PC-3 (cell line): ENCODE results near the gene KANK4. TPM values are rescaled to one million over a fixed set of nuclear protein-coding genes. Genes with fewer than 3 reads are reported as not detected.

ENCODE experiments used
- ATAC-seq: fragments of 200-7000 bp; cut with Tn5 transposase; 2 replicates; pipeline ENCODE4 v1.9.1; 2020; ENCODE audit warnings: mild to moderate bottlenecking, moderate library complexity
- BruUV-seq: library from RNA; stranded (reverse); fragments of 400-500 nt; replicated peaks from 2 replicates; lab custom pipeline; 2021; lab: Mats Ljungman, UMichigan
- CTCF ChIA-PET: fragments of 300-600 bp; sonication (Branson Sonifier 250); formaldehyde crosslinking; loops from one replicate; lab custom pipeline; 2022; ENCODE audit warnings: antibody characterized with exemption; lab: Charles Lee
- POLR2A ChIA-PET: fragments of 300-600 bp; sonication (Branson Sonifier 250); formaldehyde crosslinking; loops from one replicate; lab custom pipeline; 2022; ENCODE audit warnings: antibody characterized with exemption; ENCODE audit not compliant: unreplicated experiment; lab: Charles Lee
- DNase-seq: peaks from one replicate; pipeline ENCODE4 v3.0.0-alpha.2; 2015
- H2AFZ ChIP-seq: fragments of 300-600 bp; sonication (generic); 2 replicates; pipeline ENCODE4 v1.6.0; 2016; ENCODE audit warnings: antibody characterized with exemption, low read length
- H3F3A ChIP-seq: fragments of 300-600 bp; sonication (generic); one replicate; pipeline ENCODE4 v1.6.0; 2017; ENCODE audit warnings: antibody characterized with exemption, low read length, control low read depth, mild to moderate bottlenecking; ENCODE audit not compliant: unreplicated experiment
- H3K27ac ChIP-seq: fragments of 300-600 bp; sonication (generic); 2 replicates; pipeline ENCODE4 v1.5.1; 2016; ENCODE audit warnings: mild to moderate bottlenecking, low read length
- H3K27me3 ChIP-seq: fragments of 300-600 bp; sonication (generic); 2 replicates; pipeline ENCODE4 v1.6.1; 2016; ENCODE audit warnings: low read length, mixed read lengths
- H3K36me3 ChIP-seq: fragments of 300-600 bp; sonication (generic); 2 replicates; pipeline ENCODE4 v1.6.1; 2016; ENCODE audit warnings: low read depth, mixed run types, low read length, mixed read lengths
- H3K4me1 ChIP-seq: fragments of 300-600 bp; sonication (generic); 2 replicates; pipeline ENCODE4 v1.5.1; 2016; ENCODE audit warnings: low read length; ENCODE audit not compliant: insufficient read depth
- H3K4me2 ChIP-seq: fragments of 300-600 bp; sonication (generic); 2 replicates; pipeline ENCODE4 v1.6.0; 2016; ENCODE audit warnings: low read length
- H3K4me3 ChIP-seq: fragments of 300-600 bp; sonication (generic); 2 replicates; pipeline ENCODE4 v1.5.1; 2016; ENCODE audit warnings: mild to moderate bottlenecking, low read length, mixed read lengths
- H3K79me2 ChIP-seq: fragments of 300-600 bp; sonication (generic); 2 replicates; pipeline ENCODE4 v1.6.1; 2017; ENCODE audit warnings: low read length, mixed read lengths
- H3K9ac ChIP-seq: fragments of 300-600 bp; sonication (generic); 2 replicates; pipeline ENCODE4 v1.6.0; 2016; ENCODE audit warnings: mild to moderate bottlenecking, low read length
- H3K9me2 ChIP-seq: fragments of 300-600 bp; sonication (generic); replicated peaks from 2 replicates; pipeline ENCODE4 v1.6.1; 2016; ENCODE audit warnings: mixed run types, low read length, mixed read lengths
- H3K9me3 ChIP-seq: fragments of 300-600 bp; sonication (generic); 2 replicates; pipeline ENCODE4 v1.6.1; 2016; ENCODE audit warnings: low read length, mixed read lengths
- H4K20me1 ChIP-seq: fragments of 300-600 bp; sonication (generic); 2 replicates; pipeline ENCODE4 v1.6.1; 2016; ENCODE audit warnings: low read length, mixed read lengths
- CTCF ChIP-seq: fragments of 300-600 bp; sonication (generic); conservative IDR thresholded peaks from 2 replicates; pipeline ENCODE4 v1.5.1; 2017; ENCODE audit warnings: antibody characterized with exemption, low read depth, mild to moderate bottlenecking, low read length
- EZH2 ChIP-seq: fragments of 300-600 bp; sonication (generic); IDR thresholded peaks from one replicate; pipeline ENCODE4 v1.6.1; 2017; ENCODE audit warnings: antibody characterized with exemption, mild to moderate bottlenecking, low read length; ENCODE audit not compliant: unreplicated experiment
- EZH2phosphoT487 ChIP-seq: fragments of 300-600 bp; sonication (generic); IDR thresholded peaks from 2 replicates; pipeline ENCODE4 v1.6.1; 2018; ENCODE audit warnings: mild to moderate bottlenecking, antibody characterized with exemption, low read length, borderline replicate concordance
- intact Hi-C: fragments of 100-400 bp; cut with micrococcal nuclease; formaldehyde crosslinking; loops from 2 replicates; pipeline ENCODE4 v1.9.0; 2023
- total RNA-seq: library from RNA; depleted of rRNA; stranded (reverse); fragments of >200 nt; gene quantifications from 2 replicates; pipeline ENCODE4 v1.2.3, GENCODE V29; 2014

KANK4 gene
- total RNA-seq, 1 experiment from 2014 or later, result not detected

- no peaks in the 10 kb centered on the region for H3K79me2 ChIP-seq
- intact Hi-C loops, result no loop called here
- no peak overlapping the region for H3K27ac ChIP-seq
- ChIA-PET POLR2A (interaction anchor here (0.6 kb wide), 1 partner anchor 70 kb away, joined by 3 read pairs; no protein-coding TSS in a partner anchor), CTCF (no interaction called here)
- DNase-seq, result peak; percentile 90
- no TSS peak for BruUV-seq
- H3K9me3 ChIP-seq, result no peaks in the 10 kb centered on the region
- peaks cover 4% of the 10 kb centered on the region; the same call in 1 of the 2 replicates for H3K4me1 ChIP-seq
- no peaks in the 10 kb centered on the region for H3K27me3 ChIP-seq
- no peaks in the 10 kb centered on the region for H3F3A ChIP-seq
- peak; percentile 99 for ATAC-seq
- no peak overlapping the region for H2AFZ ChIP-seq
- TF ChIP-seq CTCF (no peak), EZH2phosphoT487 (no peak)
- H3K9ac ChIP-seq, result no peak overlapping the region
- H3K4me3 ChIP-seq, result no peak overlapping the region
- H3K36me3 ChIP-seq, result no peaks in the 10 kb centered on the region
- H4K20me1 ChIP-seq, result no peaks in the 10 kb centered on the region
- no peaks in the 10 kb centered on the region for H3K9me2 ChIP-seq
- no peak overlapping the region for H3K4me2 ChIP-seq
Measured at GRCh38 chr1:62356257-62356835, 37.1 kb upstream of the KANK4 start.

GRCh38 chr1:62355095-62355494, 35.9 kb upstream of the KANK4 start:
- Histone ChIP-seq H4K20me1 (no peaks in the 10 kb centered on the region), H3K27me3 (no peaks in the 10 kb centered on the region), H3K9ac (no peak overlapping the region), H3F3A (no peaks in the 10 kb centered on the region), H3K27ac (no peak overlapping the region), H3K36me3 (no peaks in the 10 kb centered on the region), H3K9me3 (no peaks in the 10 kb centered on the region), H2AFZ (no peak overlapping the region), H3K4me2 (no peak overlapping the region), H3K9me2 (no peaks in the 10 kb centered on the region), H3K4me1 (peaks cover 4% of the 10 kb centered on the region; the same call in 1 of the 2 replicates), H3K4me3 (no peak overlapping the region), H3K79me2 (no peaks in the 10 kb centered on the region)
- intact Hi-C loops, result no loop called here
- ChIA-PET CTCF (no interaction called here), POLR2A (no interaction called here)
- DNase-seq, result peak; percentile 41
- no peak for ATAC-seq
- BruUV-seq, result no TSS peak
- no peak for TF ChIP-seq CTCF
- no peak for TF ChIP-seq EZH2phosphoT487
- TF ChIP-seq EZH2, result no peak

- Histone ChIP-seq H3K4me1 (peaks cover 4% of the 10 kb centered on the region; the same call in 1 of the 2 replicates), H4K20me1 (no peaks in the 10 kb centered on the region), H2AFZ (no peak overlapping the region), H3K9me2 (no peaks in the 10 kb centered on the region), H3K4me3 (no peak overlapping the region), H3K27ac (no peak overlapping the region), H3K36me3 (no peaks in the 10 kb centered on the region), H3K4me2 (no peak overlapping the region), H3K9me3 (no peaks in the 10 kb centered on the region), H3F3A (no peaks in the 10 kb centered on the region), H3K27me3 (no peaks in the 10 kb centered on the region), H3K9ac (no peak overlapping the region), H3K79me2 (no peaks in the 10 kb centered on the region)
- no peak for ATAC-seq
- ChIA-PET CTCF (no interaction called here), POLR2A (no interaction called here)
- intact Hi-C loops, result no loop called here
- TF ChIP-seq EZH2 (no peak), EZH2phosphoT487 (no peak), CTCF (no peak)
- no TSS peak for BruUV-seq
- no peak for DNase-seq
Measured at GRCh38 chr1:62353853-62354252, 34.6 kb upstream of the KANK4 start.
